Activated naive CD8-positive, alpha-beta T cell treated with anti-CD3 and anti-CD28 coated beads for 36 hours (primary cell): ENCODE data around the gene DAND5. TPM values are rescaled to one million over a fixed set of nuclear protein-coding genes. Genes with fewer than 3 reads are reported as not detected.
A peak's percentile ranks its signal among the peaks of the same experiment; 100 is the strongest.

Experiments
- DNase-seq: peaks from one replicate; pipeline ENCODE4 v3.0.0; 2021
- H3K27ac Mint-ChIP-seq: one replicate; pipeline ENCODE4 v1.8.0; 2022; ENCODE audit warnings: mild to moderate bottlenecking, moderate library complexity, mixed read lengths
- H3K27me3 Mint-ChIP-seq: one replicate; pipeline ENCODE4 v1.8.0; 2022; ENCODE audit warnings: mild to moderate bottlenecking, mixed read lengths
- H3K36me3 Mint-ChIP-seq: one replicate; pipeline ENCODE4 v1.8.0; 2021; ENCODE audit warnings: mild to moderate bottlenecking, mixed read lengths
- H3K4me1 Mint-ChIP-seq: one replicate; pipeline ENCODE4 v1.8.0; 2021; ENCODE audit warnings: mixed read lengths
- H3K4me3 Mint-ChIP-seq: one replicate; pipeline ENCODE4 v1.8.0; 2022; ENCODE audit warnings: mild to moderate bottlenecking, moderate library complexity, mixed read lengths
- H3K9me3 Mint-ChIP-seq: one replicate; pipeline ENCODE4 v1.8.0; 2022; ENCODE audit warnings: mixed read lengths
- total RNA-seq, 2 experiments: library from RNA; stranded (reverse); gene quantifications; one replicate each; pipeline ENCODE4 v1.2.3, GENCODE V29; 2021

DAND5 gene
- total RNA-seq, 2 experiments from 2014 or later, result not detected

DNA sequence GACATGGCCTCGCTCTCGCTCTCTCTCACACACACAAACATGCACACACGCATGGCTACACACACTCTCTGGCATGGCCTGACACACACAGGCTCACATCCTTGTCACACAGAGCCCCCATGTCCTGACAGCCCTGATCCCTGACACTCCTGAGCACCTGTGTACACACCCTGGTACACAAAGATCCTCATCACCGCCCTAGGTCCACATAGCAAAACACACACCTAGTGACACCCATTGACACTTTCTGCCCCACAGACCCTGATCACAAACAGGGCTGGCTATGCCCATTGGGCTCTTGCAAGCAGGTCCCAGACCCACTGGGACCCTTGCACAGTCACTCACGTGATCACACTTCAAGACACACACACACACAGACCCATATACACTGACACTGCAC is 21.9 kb downstream of the DAND5 start:
- Mint-ChIP-seq H3K27me3 (peaks cover 4% of the 10 kb centered on the region), H3K36me3 (no peaks in the 10 kb centered on the region), H3K4me3 (no peak overlapping the region), H3K9me3 (no peaks in the 10 kb centered on the region), H3K27ac (no peak overlapping the region), H3K4me1 (peaks cover 5% of the 10 kb centered on the region)
- no peak for DNase-seq

- Mint-ChIP-seq H3K27ac (no peak overlapping the region), H3K4me3 (no peak overlapping the region), H3K9me3 (no peaks in the 10 kb centered on the region), H3K4me1 (peaks cover 7% of the 10 kb centered on the region), H3K27me3 (no peaks in the 10 kb centered on the region), H3K36me3 (no peaks in the 10 kb centered on the region)
- DNase-seq, result no peak
Observed at GRCh38 chr19:12992729-12993128, 23.4 kb downstream of the DAND5 start.

- Mint-ChIP-seq H3K4me1 (peaks cover 7% of the 10 kb centered on the region), H3K27ac (no peak overlapping the region), H3K27me3 (no peaks in the 10 kb centered on the region), H3K36me3 (no peaks in the 10 kb centered on the region), H3K4me3 (no peak overlapping the region), H3K9me3 (no peaks in the 10 kb centered on the region)
- no peak for DNase-seq
Observed at GRCh38 chr19:12993562-12993961, 24.2 kb downstream of the DAND5 start.

- Mint-ChIP-seq H3K9me3 (no peaks in the 10 kb centered on the region), H3K36me3 (no peaks in the 10 kb centered on the region), H3K4me1 (peaks cover 7% of the 10 kb centered on the region), H3K27ac (peak within 1 kb of the TSS; percentile 22), H3K27me3 (no peaks in the 10 kb centered on the region), H3K4me3 (peak within 1 kb of the TSS; percentile 82)
- DNase-seq, result peak; percentile 74
Observed at GRCh38 chr19:12994701-12995595, 25.6 kb downstream of the DAND5 start, which contains the start of gene NFIX. TSS of gene NFIX (plus strand) at chr19:12995475. CDS start at chr19:12995838, 363 bp downstream.

GRCh38 chr19:12995596-12996405 is 26.4 kb downstream of the DAND5 start:
- H3K27ac Mint-ChIP-seq, result no peak overlapping the region
- peaks cover 7% of the 10 kb centered on the region for H3K4me1 Mint-ChIP-seq
- no peaks in the 10 kb centered on the region for H3K36me3 Mint-ChIP-seq
- no peak for DNase-seq
- peak overlapping the region; percentile 75 for H3K4me3 Mint-ChIP-seq
- H3K27me3 Mint-ChIP-seq, result no peaks in the 10 kb centered on the region
- no peaks in the 10 kb centered on the region for H3K9me3 Mint-ChIP-seq

DNA sequence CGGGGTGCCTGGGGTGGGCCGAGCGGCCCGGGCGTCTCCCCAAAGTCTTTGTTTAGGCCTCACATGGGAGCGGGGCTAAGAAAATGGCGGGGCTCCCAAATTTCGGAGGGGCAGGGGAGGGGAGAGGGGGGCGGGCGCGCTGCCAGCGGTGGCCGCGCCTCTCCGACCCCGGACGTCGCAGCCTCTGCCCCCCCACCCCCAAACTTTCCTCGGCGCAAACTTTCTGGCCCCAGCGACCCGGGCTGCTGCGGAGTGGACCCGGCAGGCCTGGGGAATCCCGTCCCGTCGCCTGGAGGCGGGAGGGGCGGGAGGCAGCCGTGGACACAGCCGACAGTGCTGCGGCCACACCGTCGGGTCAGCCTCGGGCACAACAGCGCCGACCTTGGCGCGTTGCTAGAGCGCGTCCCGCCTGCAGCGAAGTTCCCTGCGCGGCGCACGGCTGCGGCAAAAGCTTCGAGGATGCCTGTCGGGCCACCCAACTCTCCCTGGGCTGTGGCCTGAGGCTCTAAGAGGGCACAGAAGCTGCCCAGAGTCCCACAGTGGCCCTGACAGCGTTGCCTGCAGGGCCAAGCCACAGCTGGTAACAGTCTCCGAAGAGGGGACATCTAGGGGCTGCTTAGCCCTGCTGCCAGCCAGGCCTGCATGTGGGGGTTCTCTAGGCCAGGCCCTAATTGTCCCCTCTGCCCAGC is 27.2 kb downstream of the DAND5 start:
- Mint-ChIP-seq H3K36me3 (no peaks in the 10 kb centered on the region), H3K27ac (no peak overlapping the region), H3K4me3 (peak overlapping the region; percentile 26), H3K4me1 (peaks cover 7% of the 10 kb centered on the region), H3K9me3 (no peaks in the 10 kb centered on the region), H3K27me3 (no peaks in the 10 kb centered on the region)
- DNase-seq, result no peak

DNA sequence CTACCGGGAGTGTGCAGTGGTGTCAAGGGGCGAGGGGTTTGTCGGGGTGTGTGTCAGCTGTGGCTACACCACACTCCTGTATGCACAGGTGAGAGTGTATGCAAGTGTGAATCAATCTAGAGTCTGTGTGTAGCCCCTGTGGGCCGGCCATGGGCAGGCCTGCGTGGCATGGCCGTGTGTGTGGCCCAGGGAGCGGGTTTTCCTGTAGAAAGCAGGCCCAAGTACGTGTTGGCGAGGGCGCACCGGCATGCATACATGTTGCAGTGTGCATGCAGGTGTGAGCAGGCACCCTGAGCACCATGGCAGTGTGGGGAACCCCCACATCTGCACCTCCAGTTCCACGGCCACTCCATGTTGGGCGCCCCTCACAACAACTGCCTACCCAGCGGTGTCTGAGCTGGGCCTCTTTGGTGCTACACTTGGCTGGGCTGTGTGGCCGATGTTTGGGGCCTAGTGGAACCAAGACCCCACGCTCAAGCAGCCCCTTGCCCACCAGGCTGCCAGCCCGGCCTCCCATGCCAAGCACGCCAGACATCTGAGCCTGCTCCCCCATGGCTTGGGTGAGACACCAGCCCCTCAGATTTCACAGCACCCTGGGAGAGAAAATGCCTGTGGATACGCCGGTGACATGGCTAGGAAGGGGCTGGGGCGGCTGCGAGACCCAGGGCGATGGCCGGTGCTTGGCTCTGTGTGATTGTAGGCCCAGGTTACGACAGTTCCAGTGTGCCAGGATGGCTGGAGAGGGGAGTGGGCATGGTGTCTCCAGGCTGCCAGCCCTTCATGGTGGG is 28.0 kb downstream of the DAND5 start:
- H3K27ac Mint-ChIP-seq, result no peak overlapping the region
- H3K27me3 Mint-ChIP-seq, result no peaks in the 10 kb centered on the region
- no peak for DNase-seq
- peaks cover 7% of the 10 kb centered on the region for H3K4me1 Mint-ChIP-seq
- peak overlapping the region; percentile 26 for H3K4me3 Mint-ChIP-seq
- H3K9me3 Mint-ChIP-seq, result no peaks in the 10 kb centered on the region
- H3K36me3 Mint-ChIP-seq, result no peaks in the 10 kb centered on the region

DNA sequence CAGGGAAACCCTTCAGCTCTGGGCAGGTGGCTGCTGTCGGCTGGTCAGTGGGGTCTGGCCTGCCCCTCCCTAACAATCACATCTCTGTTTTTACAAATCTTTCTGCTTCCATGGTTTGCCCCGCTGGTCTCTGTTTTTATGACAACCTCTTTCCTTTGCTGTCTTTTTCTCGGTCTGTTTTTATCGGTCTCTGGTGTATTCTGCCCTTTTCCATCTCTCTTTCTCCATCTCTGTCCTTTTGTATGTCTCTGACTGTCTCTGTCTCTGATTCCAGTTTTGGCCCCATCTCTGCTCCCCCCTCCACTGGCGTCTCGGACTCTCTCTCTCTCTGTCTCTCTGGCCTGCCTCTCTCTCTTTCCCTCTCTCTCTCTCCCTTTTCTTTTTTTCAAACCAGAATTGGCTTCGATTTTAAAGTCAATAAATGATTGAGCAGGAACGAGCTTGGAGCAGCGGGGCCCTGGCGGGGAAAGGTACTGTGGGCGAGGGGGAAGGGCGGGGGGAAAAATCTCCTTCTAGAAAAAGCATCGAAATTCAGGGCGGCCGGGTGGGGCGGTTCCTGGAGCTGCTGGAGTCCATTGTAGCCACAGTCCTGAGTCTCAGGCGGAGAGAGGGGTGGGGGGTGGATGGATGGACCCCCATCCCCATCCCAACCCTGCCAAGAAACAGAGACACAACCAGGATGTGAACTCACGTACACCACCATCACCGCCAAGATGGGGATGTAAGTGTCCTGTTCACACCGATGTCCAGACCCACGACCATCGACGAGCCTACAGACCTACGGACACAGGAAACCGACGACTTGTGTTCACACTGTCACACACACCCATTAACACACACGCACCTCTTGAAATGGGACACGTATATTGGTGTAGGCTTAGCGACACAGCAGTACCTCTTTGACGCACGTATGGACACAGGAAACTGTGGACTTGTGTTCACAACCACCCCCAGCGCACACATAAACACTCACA is 28.9 kb downstream of the DAND5 start:
- H3K4me1 Mint-ChIP-seq, result peaks cover 7% of the 10 kb centered on the region
- no peak overlapping the region for H3K27ac Mint-ChIP-seq
- no peak for DNase-seq
- H3K27me3 Mint-ChIP-seq, result no peaks in the 10 kb centered on the region
- H3K36me3 Mint-ChIP-seq, result no peaks in the 10 kb centered on the region
- no peak overlapping the region for H3K4me3 Mint-ChIP-seq
- H3K9me3 Mint-ChIP-seq, result no peaks in the 10 kb centered on the region

DNA sequence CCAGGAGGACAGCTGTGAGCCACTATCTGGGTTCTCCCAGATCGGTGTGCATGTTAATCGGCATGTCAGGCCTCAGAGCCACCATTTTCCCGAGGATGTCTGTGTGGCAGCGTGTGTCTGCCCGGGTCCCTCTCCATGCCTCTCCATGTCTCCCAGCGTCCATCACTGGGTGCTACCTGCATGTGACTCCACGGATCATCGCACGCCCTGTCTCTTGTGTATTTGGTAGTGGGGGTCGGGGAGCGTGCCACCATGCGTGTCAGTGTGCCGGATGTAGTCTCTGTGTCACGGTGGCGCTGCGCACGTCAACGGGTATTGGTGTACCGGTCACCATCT is 31.8 kb downstream of the DAND5 start:
- Mint-ChIP-seq H3K27ac (no peak overlapping the region), H3K27me3 (no peaks in the 10 kb centered on the region), H3K9me3 (no peaks in the 10 kb centered on the region), H3K36me3 (no peaks in the 10 kb centered on the region), H3K4me1 (peaks cover 2% of the 10 kb centered on the region), H3K4me3 (no peak overlapping the region)
- no peak for DNase-seq

DNA sequence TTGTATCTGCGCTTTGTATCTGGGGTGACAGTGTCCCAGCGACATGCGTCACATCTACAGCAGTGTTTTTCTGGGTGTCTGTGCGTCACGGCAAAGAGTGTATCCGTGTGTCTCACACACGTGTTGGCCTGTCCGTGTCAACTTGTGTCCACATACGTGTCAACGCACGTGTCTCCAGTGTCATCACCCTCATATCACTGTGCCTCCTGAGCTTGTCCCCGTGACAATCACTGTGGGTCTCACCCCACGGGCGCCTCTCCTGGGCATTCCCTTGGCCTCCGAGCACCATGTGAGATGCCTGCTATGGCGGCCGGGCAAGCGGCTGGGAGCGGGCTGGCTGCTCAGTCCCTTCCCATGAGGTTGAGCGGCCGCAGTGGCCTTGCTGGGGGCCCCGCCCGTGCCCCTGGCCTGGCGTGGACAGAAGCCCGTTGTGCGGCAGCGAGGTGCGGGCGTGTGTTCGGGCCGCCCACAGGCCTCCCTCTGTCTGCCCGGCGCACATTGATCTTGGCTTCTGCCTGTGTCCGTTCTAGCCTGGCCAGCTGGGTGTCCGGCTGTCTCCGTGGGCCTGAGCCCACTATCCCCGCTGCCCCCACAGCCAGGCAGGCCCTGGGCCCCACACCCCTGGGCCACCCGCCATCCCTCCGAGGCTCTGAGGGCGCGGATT is 32.3 kb downstream of the DAND5 start:
- no peak overlapping the region for H3K27ac Mint-ChIP-seq
- H3K27me3 Mint-ChIP-seq, result no peaks in the 10 kb centered on the region
- no peaks in the 10 kb centered on the region for H3K36me3 Mint-ChIP-seq
- DNase-seq, result no peak
- no peak overlapping the region for H3K4me3 Mint-ChIP-seq
- H3K9me3 Mint-ChIP-seq, result no peaks in the 10 kb centered on the region
- peaks cover 2% of the 10 kb centered on the region for H3K4me1 Mint-ChIP-seq

- no peaks in the 10 kb centered on the region for H3K9me3 Mint-ChIP-seq
- H3K27me3 Mint-ChIP-seq, result no peaks in the 10 kb centered on the region
- H3K4me1 Mint-ChIP-seq, result no peaks in the 10 kb centered on the region
- H3K36me3 Mint-ChIP-seq, result no peaks in the 10 kb centered on the region
- H3K4me3 Mint-ChIP-seq, result no peak overlapping the region
- DNase-seq, result no peak
- H3K27ac Mint-ChIP-seq, result no peak overlapping the region
Observed at GRCh38 chr19:13002166-13002898, 33.0 kb downstream of the DAND5 start.

DNA sequence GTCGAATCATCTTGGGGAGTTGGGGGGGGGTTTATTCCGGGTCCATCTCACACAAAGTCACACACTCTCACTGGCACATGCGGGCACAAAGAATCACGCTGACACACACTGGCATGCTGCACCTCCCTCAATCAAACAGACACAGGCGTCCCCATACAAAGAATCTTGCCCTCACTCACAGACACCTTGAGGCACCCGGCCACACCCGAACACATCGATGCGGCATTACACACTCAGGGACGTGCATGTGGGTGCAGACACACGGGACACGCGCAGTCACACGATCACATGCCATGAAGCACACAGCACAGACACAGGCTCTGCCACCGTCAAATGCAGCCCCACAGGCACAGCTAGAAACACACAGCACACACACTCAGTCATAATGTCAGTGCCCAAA is 33.7 kb downstream of the DAND5 start:
- Mint-ChIP-seq H3K4me1 (no peaks in the 10 kb centered on the region), H3K4me3 (no peak overlapping the region), H3K27ac (no peak overlapping the region), H3K36me3 (no peaks in the 10 kb centered on the region), H3K9me3 (no peaks in the 10 kb centered on the region), H3K27me3 (peaks cover 4% of the 10 kb centered on the region)
- DNase-seq, result no peak

GRCh38 chr19:13004273-13004672 is 34.9 kb downstream of the DAND5 start:
- Mint-ChIP-seq H3K9me3 (no peaks in the 10 kb centered on the region), H3K27ac (no peak overlapping the region), H3K4me1 (no peaks in the 10 kb centered on the region), H3K36me3 (no peaks in the 10 kb centered on the region), H3K27me3 (peaks cover 10% of the 10 kb centered on the region), H3K4me3 (no peak overlapping the region)
- DNase-seq, result no peak
